GM18909 (cell line): ENCODE measurements around the gene AGAP9.
"Not testable (repeated sequence)": the region's sequence is repeated elsewhere in the genome, so short reads cannot be mapped to it uniquely, and the experiment has no call there.

ENCODE experiments used
- ATAC-seq: cut with Tn5 transposase; IDR thresholded peaks from one replicate; pipeline ENCODE4 v1.9.1; 2021; ENCODE audit warnings: mild to moderate bottlenecking; ENCODE audit not compliant: unreplicated experiment, poor library complexity

Gene AGAP9

GRCh38 chr10:47523475-47523874 is at the start of gene AGAP9:
Gene AGAP9, minus strand, starts transcription at chr10:47523638. Its CDS starts 112 bp downstream, at chr10:47523526.
- not testable (repeated sequence) for ATAC-seq

- ATAC-seq, result not testable (repeated sequence)
Measured at GRCh38 chr10:47571138-47571912, 47.9 kb upstream of the AGAP9 start.

GRCh38 chr10:47566757-47567156 is 43.3 kb upstream of the AGAP9 start:
- ATAC-seq, result not testable (repeated sequence)

GRCh38 chr10:47566108-47566699 is 42.8 kb upstream of the AGAP9 start:
- not testable (repeated sequence) for ATAC-seq

GRCh38 chr10:47565517-47565920 is 42.1 kb upstream of the AGAP9 start:
- ATAC-seq, result not testable (repeated sequence)

- ATAC-seq, result not testable (repeated sequence)
Measured at GRCh38 chr10:47564953-47565352, 41.5 kb upstream of the AGAP9 start.

GRCh38 chr10:47564318-47564717 is 40.9 kb upstream of the AGAP9 start:
- not testable (repeated sequence) for ATAC-seq

- not testable (repeated sequence) for ATAC-seq
Measured at GRCh38 chr10:47560452-47560851, 37.0 kb upstream of the AGAP9 start.

- not testable (repeated sequence) for ATAC-seq
Measured at GRCh38 chr10:47559718-47560308, 36.4 kb upstream of the AGAP9 start.

- not testable (repeated sequence) for ATAC-seq
Measured at GRCh38 chr10:47558109-47558508, 34.7 kb upstream of the AGAP9 start.

GRCh38 chr10:47557616-47558015 is 34.2 kb upstream of the AGAP9 start:
- ATAC-seq, result not testable (repeated sequence)

GRCh38 chr10:47555334-47555733 is 31.9 kb upstream of the AGAP9 start:
- not testable (repeated sequence) for ATAC-seq

GRCh38 chr10:47554552-47554951 is 31.1 kb upstream of the AGAP9 start:
- not testable (repeated sequence) for ATAC-seq

- ATAC-seq, result not testable (repeated sequence)
Measured at GRCh38 chr10:47553860-47554247, 30.4 kb upstream of the AGAP9 start.

- ATAC-seq, result peak; percentile 89
Measured at GRCh38 chr10:47553214-47553859, 29.9 kb upstream of the AGAP9 start.

- peak; percentile 68 for ATAC-seq
Measured at GRCh38 chr10:47552719-47553118, 29.3 kb upstream of the AGAP9 start.

GRCh38 chr10:47547286-47547685 is 23.8 kb upstream of the AGAP9 start:
- ATAC-seq, result not testable (repeated sequence)

GRCh38 chr10:47536430-47536829 is 13.0 kb upstream of the AGAP9 start:
- not testable (repeated sequence) for ATAC-seq

- ATAC-seq, result not testable (repeated sequence)
Measured at GRCh38 chr10:47502313-47502712, 21.1 kb downstream of the AGAP9 start.

- not testable (repeated sequence) for ATAC-seq
Measured at GRCh38 chr10:47494226-47494625, 29.2 kb downstream of the AGAP9 start.

- not testable (repeated sequence) for ATAC-seq
Measured at GRCh38 chr10:47491600-47491999, 31.8 kb downstream of the AGAP9 start, which contains the start of gene FAM25G. Gene FAM25G, minus strand, starts transcription at chr10:47491700. Its CDS starts 26 bp downstream, at chr10:47491674.
